GOT3 (cell line): ENCODE results near the gene PAQR5.
"Not testable (repeated sequence)": the region's sequence is repeated elsewhere in the genome, so short reads cannot be mapped to it uniquely, and the experiment has no call there.

ENCODE experiments used
- DNase-seq: peaks from one replicate; lab custom pipeline; 2025; ENCODE audit warnings: mixed read lengths; lab: John Stamatoyannopoulos, UW

Gene PAQR5

GRCh38 chr15:69357773-69358771 is 59.4 kb downstream of the PAQR5 start:
- DNase-seq, result no peak

DNA sequence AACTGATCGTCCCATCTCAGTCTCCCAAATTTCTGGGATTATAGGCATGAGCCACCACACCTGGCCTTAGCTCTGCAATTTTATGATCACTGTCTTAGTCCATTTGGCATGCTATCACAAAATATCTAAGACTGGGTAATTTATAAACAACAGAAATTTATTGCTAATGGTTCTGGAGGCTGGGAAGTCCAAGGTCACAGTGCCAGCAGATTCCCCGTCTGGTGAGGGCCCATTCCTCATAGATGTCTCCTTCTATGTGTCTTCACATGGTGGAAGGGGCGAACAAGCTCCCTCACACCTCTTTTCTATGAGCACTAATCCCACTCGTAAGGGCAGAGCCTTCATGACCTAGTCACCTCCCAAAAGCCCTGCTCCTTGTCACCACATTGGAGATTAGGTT is 60.1 kb downstream of the PAQR5 start:
- DNase-seq, result no peak

DNA sequence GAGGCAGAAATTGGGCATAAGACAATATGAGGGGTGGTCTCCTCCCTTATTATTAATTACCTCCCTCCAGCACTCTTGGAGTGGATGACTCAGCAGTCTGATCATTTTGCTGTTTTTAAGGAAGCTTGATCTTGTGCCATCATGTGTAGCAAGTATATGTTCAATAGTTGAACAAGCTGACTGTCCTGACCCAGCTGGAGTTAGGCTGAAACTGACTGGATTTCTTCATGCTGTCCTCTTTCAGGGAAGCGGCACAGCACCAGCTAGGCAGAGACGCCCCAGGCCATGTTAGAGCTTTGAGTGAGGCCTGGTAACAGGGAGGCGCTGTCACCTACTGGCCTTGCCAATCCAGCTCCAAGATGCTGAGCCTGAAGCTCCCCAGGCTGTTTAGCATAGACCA is 61.0 kb downstream of the PAQR5 start:
- DNase-seq, result no peak

- no peak for DNase-seq
Measured at GRCh38 chr15:69360642-69361041, 61.9 kb downstream of the PAQR5 start.

DNA sequence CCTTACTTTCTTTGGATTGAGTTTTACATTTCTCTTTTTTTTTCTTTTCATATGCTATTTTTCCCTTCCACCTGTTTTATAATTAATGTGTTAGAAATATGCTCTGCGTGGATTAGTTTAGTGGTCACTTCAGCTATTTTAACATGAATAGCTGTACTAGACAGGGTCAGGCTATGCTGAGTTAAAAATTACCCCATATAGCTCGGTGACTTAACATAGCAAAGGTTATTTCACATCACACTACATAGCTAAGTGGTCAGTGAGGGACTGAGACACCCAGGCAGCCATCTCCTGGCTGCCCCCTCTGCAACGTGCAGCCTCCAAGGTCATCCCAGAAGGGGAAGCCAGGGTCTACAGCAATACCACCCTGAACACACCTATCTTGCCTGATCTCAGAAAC is 68.5 kb downstream of the PAQR5 start:
- no peak for DNase-seq

- no peak for DNase-seq
Measured at GRCh38 chr15:69369631-69370030, 70.9 kb downstream of the PAQR5 start.

- no peak for DNase-seq
Measured at GRCh38 chr15:69373406-69373805, 74.7 kb downstream of the PAQR5 start.

GRCh38 chr15:69375151-69375790 is 76.6 kb downstream of the PAQR5 start:
- no peak for DNase-seq

DNA sequence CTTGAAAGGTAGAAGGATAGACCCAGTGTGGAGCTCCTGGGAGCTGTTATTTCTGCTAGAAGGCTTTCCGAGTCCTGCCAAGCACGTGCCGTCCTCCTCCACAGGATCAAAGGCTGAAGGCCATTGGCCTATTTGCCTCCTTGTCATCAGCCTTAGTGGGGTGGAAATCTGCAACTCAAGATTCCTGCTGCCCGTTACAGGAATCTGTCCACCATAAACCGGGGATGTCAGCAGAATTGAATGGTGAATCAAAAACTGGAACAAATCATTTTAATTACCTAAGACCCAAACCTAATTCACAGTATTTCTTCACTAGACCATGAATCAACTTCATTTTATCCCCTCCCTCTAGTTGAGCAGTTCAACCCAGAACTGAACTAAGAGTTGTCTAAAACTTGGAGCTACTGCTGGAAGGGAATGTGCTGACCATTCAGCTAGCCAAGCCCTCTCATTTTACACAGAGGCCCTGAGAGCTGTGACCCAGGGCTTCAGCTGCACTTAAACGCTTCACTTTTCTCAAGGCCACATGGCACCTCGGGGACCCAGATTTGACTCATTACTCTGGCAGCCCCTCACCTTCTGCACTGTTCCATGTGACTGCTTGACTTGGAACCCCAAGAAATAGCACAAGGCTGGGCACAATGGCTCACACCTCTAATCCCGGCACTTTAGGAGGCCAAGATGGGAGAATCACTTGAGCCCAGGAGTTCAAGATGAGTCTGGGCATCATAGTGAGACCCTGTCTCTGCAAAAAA is 78.7 kb downstream of the PAQR5 start:
- no peak for DNase-seq

DNA sequence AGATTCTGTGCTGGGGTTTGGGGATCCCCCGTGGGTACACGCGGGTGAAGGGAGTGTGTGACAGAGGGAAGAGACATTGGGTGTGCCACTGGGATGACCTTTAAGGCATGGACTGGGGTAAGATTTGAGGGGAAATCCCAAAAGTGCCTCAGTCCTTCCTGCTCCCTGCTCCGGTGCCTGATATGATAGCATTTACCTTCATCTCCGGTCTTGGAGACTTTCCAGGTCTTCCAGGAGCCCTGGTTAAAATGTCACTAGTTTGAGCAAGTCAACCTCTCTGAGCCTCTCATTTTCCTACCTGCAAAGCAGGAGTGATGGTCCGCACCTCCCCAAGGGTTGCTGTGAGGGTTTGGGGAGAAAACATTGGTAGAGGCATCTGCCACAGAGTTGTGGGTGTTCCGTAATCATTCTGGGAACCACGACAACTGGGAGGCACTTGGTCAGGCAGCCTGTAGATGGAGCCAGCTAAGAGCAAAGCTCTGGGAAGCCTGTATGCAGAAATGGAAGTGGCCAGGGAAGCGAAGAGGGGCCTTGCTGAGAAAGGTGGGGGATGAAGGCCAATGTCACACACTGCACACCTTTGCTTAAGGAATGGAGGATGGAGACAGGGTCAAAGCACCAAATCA is 81.5 kb downstream of the PAQR5 start:
- DNase-seq, result no peak

GRCh38 chr15:69380726-69381105 is 82.0 kb downstream of the PAQR5 start:
- no peak for DNase-seq

DNA sequence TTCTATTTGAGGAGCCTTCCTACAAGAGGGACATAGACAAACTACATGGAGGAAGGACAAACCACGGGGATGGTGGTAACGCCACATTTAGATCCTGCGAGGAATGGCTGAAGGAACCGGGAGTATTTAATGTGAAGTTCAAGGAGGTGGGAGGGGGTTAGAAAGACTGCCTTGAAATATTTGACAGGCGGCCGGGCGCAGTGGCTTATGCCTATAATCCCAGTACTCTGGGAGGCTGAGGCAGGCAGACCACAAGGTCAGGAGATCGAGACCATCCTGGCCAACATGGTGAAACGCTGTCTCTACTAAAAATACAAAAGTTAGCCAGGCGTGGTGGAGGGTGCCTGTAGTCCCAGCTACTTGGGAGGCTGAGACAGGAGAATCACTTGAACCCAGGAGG is 83.5 kb downstream of the PAQR5 start:
- not testable (repeated sequence) for DNase-seq

DNA sequence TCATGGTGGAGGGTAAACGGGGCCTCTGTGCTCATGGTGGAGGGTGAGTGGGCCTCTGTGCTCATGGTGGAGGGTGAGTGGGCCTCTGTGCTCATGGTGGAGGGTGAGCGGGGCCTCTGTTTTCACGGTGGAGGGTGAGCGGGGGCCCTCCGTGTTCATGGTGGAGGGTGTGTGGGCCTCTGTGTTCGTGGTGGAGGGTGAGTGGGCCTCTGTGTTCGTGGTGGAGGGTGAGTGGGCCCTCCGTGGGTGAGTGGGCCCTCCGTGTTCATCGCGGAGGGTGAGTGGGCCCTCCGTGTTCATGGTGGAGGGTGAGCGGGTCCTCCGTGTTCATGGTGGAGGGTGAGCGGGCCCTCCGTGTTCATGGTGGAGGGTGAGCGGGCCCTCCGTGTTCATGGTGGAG is 85.4 kb downstream of the PAQR5 start:
- DNase-seq, result not testable (repeated sequence)

DNA sequence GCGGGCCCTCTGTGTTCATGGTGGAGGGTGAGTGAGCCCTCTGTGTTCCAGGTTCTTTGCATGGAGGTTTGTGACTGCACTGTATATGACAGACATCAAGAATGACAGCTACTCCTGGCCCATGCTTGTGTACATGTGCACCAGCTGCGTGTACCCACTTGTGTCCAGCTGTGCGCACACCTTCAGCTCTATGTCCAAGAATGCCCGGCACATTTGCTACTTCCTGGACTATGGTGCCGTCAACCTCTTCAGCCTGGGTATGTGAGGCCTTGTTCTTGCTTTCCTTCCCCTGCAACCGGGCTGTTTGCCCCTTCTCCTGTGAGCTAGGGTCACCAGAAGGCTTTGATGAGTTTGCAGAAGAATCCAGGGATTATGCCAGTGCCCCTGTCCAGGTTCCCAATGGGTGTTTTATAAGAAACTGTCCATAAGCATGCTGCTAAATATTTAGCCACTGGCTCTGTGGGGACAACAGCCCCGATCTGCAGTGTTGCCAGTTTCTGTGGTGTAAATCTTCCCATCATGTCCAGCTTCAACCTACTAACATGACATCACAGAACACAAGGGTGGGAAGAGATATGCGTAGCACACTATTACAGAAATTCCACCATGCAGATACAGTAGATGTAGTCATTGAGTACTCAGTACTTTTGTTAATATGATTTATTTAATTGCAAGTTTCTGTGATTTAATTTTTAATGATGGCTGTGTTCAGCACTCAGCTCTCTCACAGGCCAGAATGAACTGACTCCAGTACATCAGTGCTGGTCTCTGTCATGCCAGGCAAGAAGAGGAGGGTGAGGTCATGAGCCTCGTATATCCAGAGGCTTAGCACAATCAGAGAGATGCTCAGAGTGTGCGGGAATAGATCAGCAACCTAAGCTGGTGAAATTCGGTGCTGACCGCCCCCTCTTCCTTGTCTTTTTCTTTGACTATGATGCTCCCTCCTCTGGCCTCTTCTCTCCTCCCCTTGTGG is 86.2 kb downstream of the PAQR5 start:
- DNase-seq, result no peak

GRCh38 chr15:69385831-69386230 is 87.1 kb downstream of the PAQR5 start:
- no peak for DNase-seq

- DNase-seq, result no peak
Measured at GRCh38 chr15:69386284-69386683, 87.6 kb downstream of the PAQR5 start.

DNA sequence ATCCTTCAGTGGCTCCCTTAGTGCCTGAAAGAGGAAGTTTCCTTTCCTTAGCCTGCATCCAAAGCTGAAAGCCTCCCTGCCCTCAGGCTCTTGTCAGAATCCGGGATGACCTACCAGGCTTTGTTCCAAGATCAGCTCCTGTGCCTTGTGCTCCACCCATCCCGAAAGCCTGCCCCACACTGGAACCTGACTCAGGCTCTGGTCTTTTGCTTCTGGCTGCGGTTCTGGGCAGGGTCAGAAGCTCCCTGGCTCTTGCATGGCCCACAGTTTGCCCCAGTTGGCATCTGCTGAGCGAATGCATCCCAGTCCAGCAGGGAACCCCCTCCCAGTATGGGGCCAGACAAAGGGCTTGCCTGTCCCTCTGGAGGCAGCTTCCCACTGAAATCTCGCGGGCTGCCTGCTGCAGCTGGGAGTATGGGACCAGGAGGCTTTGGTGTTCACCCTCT is 89.6 kb downstream of the PAQR5 start:
- DNase-seq, result no peak

- DNase-seq, result no peak
Measured at GRCh38 chr15:69389426-69389825, 90.7 kb downstream of the PAQR5 start.

GRCh38 chr15:69390575-69390974 is 91.9 kb downstream of the PAQR5 start:
- no peak for DNase-seq

DNA sequence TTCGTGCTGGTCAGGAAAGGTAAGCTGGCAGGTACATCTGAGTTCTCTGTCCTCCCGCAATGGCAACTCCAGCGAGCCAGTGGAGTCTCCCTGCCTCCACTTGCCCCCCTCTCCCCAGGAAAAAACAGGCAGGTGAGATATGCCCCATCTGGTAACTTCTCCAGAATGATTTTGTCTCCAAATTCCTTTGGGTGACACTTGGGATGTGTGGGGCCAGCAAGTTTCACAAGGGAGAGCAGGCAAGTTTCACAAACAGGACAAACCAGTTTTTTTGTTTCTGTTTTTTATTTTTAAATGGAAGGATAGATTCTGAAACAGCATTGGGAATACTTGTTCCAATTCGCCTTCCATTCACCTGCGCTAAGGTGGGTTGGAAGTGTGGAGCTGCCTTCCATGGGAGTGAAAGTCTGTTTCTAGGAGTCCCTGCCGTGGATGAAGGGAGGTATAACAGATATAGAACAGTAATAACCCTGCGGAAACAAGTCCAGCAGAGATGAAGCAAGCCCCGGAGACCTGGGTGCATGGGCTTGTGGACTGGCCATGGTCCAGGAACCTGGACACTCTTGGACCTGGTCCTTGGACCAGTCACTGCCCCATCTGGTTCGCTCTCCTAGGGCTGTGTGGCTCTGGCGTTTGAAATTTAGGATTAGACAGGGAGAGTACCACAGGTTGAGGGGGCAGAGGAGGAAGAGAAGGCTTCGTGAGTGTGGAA is 92.5 kb downstream of the PAQR5 start:
- no peak for DNase-seq
